Head of caudate nucleus (tissue), 42 donors: ENCODE data around the gene NOS2.
A peak's percentile ranks its signal among the peaks of the same experiment; 100 is the strongest.
"Not testable (repeated sequence)": the region's sequence is repeated elsewhere in the genome, so short reads cannot be mapped to it uniquely, and the experiment has no call there.

ENCODE experiments used
- DNase-seq, 42 donors: peaks; one replicate each; pipeline versions ENCODE4 v3.0.0 to v3.0.0-alpha.2; 2020 to 2021; ENCODE audit warnings: mixed read lengths in 7 of 42
- intact Hi-C: fragments of 100-400 bp; cut with DNase I; formaldehyde crosslinking; loops from one replicate; pipeline ENCODE4 v1.15.0; 2022

Gene NOS2

DNA sequence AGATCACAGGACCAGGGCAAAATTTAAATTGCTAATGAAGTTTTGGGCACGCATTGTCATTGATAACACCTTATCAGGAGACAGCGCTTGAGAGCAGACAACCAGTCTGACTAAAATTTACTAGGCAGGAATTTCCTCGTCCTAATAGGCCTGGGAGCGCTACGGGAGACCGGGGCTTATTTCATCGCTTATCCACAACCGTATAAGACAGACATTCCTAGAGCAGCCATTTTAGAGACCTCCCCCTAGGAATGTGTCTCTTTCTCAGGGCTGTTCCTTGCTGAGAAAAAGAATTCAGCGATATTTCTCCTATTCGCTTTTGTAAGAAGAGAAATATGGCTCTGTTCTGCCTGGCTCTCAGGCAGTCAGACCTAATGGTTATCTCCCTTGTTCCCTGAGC is 21.8 kb upstream of the NOS2 start:
- DNase-seq, intact Hi-C loops: not testable (repeated sequence)

DNA sequence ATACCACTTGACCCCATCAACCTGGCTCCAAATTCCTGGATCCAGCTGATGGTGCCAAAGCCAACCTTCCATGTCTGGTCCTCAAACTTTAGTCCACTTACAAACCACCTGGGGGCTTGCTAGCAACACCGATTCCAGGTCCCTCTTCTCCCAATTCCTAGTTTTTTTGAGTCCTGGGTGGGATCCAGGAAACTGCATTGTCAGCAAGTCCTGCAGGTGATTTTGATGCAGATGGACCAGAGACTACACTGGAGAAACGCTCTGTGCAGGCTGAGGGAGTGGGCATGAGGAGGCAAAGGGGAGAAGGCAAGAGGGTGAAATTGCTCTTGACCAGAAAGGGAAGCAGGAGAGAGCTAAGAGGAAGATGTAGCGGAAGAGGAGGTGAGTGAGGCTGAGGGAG is 21.0 kb upstream of the NOS2 start:
- DNase-seq = no peak

DNA sequence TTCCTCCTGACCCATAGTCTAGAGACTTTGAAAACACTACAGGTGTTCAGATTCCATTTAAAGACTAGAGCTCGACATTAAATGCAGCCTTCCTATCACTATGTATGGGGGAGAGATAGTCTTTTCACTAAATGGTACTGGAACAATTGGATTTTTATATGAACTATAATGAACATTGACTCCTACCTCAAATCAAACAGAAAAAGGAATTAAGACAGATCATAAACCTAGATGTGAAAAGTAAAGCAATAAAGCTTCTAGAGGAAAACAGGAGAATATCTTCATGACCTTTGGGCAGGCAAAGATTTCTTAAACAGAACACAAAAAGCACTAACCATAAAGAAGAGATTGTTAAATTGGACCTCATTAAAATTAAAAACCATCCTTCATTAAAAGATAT is 18.8 kb upstream of the NOS2 start:
- DNase-seq = no peak
- intact Hi-C loops = no loop called here

More for the DNA sequence above, 21.0 kb upstream of the NOS2 start:
- intact Hi-C loops = no loop called here

DNA sequence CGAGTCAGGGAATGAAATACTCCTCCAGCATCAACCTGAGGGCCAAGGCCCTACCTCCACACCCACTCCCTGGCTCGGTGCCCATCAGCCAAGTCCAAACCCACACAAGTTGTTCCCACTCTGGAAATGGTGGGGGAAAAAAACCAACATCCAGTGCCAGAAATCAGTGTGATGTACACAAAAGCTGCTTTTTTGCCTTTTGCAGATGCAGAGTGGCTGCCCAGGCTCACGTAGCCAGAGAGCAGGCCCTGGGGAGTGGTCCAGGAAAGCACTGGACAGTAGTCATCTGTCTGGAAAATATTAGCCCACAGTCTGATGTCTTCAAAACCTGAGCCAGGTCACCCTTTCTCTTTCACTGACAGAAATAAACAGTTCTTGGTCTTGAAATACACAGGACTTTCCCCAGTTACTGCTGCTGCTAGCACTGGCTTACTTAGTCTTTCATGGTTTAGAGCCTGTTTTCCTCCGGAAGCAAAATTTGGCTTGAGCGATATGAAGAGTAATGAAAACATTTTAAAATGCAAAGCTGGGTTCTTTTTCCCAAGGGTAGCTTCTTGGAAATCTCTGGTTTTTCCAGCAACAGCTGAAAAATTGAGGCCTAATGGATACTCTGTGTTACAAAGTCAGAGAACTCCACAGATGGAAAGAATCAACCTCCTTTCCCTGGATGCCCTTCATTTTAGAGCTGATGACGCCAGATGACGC is 18.2 kb upstream of the NOS2 start:
- no peak for DNase-seq
- intact Hi-C loops = no loop called here

DNA sequence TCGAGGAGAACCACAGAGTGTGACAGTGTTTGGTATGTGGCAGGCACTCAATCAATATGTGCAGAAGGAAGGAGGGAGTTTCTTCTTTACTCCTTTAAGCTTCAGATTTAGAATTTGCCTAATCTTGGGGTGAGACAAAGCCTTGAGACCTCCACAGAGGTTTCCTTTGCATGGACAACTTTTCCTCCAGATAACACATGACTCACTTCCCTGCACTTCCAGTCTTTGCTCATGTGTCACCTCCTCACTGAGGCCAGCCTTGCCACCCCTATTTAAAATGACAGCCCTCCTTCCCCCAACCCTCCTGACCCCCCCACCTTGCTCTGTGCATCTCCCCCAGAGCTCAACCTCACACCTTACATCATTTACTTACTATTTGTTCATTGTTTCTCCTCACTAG is 17.4 kb upstream of the NOS2 start:
- no peak for DNase-seq
- intact Hi-C loops = no loop called here

DNA sequence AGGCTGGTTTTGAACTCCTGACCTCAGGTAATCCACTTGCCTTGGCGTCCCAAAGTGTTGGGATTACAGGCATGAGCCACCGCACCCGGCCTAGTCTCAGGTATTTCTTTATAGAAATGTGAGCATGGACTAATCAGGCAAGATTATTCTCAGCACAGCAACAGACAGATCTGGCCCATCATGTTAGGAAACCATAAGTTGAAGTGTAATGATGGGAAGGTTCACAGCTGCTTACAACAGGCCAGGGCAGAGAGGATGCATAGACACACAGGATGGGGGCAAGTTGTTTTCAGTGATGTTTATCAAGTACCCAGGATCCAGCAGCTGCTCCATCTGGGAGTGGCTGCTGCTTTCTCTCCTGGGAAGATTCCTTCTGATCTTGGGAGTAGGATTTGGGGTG is 16.6 kb upstream of the NOS2 start:
- intact Hi-C loops = no loop called here
- DNase-seq = no peak

DNA sequence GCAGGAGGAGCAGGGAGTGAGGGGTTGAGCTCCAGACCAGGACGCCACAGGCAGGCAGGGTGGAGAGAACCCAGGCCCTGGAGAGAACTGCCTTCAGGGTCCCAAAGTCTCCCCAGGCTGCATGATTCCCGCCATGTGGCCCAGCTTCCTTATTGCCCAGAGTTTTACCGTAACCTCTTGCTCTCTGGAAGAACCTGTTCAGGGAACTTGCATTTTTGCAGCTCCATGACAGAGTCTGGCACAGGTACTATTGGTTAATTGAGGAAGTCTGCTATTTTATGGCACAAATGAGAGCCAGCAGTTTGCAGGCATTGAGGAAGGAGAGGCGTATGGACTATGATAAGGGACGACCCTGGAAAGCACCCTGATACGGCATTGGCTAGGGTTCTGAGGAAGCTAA is 11.6 kb upstream of the NOS2 start:
- intact Hi-C loops = no loop called here
- peak in 1 of 42 donors; percentile 3 for DNase-seq

DNA sequence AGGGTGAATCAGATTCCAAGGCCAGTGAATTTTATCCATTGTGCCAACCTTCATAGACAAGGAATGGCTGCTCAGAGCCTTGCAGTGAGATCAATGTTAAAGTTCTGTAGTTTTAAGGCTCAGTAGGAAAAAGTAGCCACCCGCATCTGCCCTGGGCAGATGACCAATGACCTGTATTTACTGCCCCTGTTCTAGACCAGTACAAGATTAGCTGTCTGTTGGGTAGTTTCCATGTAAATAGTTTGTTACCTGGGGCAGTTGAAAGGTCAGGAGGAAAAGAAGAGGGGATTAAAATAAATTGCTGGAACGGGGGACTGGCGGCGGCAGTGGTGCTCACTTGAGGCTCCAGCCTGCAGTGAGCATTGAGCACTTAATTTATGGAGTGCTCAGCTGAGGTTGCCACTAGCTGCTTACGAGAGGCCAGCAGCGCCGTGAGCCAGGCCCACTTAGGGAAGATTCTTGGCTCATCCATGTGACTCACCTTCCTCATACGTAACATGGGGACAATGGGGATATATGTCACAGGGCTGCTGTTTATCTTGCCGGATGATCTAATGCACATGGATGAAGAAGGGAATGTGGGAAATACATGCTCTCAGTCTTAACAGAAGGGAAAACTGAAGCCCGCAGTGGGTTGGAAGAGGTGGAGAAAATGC is 10.7 kb upstream of the NOS2 start:
- intact Hi-C loops = no loop called here
- DNase-seq = peak in 1 of 42 donors; percentile 8

DNA sequence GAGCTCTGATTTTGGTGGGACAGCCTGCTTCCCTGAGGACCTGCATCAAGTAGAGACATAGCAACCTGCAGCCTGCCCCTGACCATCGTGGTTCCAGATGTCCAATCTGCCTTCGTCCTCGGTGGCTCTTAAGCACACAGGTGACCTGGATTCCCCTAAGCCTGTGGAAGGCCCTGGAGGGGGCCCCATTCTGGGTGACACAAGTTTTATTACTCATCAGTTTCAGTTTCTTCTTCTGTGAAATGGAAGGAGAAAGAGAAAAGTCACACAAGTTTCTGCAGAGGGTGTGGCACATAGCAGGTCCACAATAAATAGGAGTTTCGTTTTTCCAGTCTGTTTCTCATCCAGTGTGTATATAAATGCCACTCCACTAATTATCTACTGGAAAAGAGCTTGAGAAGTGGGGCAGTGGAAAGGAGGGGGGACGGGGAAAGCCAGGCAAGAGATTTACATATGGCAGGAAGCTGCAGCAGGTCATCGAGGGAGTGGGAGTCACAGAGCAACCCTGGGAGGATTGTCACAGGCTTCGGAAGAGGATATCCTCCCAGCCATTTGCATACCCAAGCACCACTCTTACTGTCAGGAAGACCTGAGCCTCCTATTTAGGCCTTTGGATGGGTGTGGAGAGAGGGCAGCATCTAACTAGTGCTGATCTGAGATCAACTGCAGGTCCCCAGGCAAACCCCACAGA is 10.0 kb upstream of the NOS2 start:
- intact Hi-C loops = no loop called here
- peak in 1 of 42 donors; percentile 4 for DNase-seq

DNA sequence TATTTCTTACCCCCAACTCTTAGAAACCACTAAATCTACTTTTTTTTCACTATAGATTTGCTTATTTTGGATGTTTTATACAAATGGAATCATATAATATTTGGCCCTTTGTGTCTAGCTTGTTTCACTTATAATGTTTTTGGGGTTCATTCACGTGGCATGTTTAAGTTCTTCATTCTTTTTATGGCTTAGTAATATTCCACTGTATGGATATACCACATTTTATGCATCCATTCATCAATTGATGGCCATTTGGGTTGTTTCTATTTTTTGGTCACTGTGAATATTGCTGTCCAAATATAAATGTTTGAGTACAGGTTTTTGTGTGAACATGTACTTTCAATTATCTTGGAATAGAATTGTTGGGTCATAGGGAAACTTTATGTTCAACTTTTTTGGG is 9.2 kb upstream of the NOS2 start:
- intact Hi-C loops = loop anchor here (5.0 kb wide), 2 partner anchors 73 to 438 kb away; no protein-coding TSS in a partner anchor
- DNase-seq = no peak

DNA sequence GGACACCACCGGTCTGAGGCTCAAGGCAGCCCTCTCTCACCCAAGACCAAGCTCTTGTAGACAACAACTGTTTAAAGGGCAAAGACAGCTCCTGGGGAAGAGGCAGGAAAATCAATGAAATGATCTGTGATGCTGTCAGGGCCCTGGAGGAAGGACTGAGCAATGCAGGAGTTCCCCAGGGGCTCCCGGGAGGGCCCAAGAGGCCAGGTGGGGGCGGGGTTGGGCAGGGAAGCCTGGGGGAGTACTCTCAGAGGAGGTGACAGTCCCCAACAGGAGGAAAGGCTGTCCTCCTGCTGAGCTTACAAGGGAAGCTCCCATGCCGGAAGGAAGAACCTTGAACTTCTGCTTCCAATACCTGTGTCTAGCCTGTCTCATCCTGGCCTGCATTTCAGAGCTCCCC is 8.3 kb upstream of the NOS2 start:
- DNase-seq = no peak
- intact Hi-C loops = loop anchor here (5.0 kb wide), 2 partner anchors 74 to 439 kb away; no protein-coding TSS in a partner anchor

DNA sequence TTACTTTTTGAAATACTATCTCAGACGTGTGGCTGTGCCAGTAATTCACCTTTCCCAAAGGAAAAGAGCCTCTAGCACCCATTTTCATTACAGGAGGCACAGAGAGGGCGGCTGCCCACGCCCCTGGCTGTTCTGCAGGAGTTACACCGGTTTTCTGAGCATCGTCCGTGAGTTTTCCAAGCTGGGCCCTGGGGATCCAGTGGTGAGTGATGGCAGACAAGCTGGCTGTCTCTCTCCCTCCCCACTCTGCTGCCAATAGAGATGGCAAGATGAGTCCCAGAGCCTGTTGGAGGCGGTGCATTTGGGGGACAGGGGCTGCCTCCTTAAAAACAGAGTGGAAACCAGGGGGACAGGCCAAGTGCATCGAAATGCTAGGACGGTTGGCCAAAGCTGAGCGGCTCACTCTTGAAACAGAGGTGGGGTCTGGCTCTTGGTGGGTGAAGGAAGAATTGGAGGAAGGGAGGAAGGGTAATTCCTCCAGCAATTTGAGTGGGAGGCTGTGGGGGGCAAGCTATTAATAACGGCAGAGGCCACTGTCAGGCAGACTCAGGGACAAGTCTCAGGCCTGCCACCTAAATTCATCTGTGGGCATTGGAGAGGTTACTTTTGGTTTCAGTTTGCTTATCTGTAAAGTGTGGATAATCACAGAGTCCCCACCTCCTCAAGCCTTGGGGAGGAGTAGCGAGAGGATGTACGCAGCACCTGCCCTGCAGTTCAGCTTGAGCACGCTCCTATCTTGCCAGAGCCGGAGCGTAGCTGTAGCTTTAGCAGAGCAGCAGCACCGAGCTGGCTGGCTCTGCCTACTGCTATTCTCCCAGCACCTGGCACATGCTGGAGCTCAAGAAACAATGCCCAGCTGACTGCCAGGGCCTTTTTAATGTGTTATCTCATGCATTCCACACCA is 7.5 kb upstream of the NOS2 start:
- intact Hi-C loops = loop anchor here (5.0 kb wide), 2 partner anchors 74 to 439 kb away; no protein-coding TSS in a partner anchor
- DNase-seq = peak in 1 of 42 donors; percentile 26

DNA sequence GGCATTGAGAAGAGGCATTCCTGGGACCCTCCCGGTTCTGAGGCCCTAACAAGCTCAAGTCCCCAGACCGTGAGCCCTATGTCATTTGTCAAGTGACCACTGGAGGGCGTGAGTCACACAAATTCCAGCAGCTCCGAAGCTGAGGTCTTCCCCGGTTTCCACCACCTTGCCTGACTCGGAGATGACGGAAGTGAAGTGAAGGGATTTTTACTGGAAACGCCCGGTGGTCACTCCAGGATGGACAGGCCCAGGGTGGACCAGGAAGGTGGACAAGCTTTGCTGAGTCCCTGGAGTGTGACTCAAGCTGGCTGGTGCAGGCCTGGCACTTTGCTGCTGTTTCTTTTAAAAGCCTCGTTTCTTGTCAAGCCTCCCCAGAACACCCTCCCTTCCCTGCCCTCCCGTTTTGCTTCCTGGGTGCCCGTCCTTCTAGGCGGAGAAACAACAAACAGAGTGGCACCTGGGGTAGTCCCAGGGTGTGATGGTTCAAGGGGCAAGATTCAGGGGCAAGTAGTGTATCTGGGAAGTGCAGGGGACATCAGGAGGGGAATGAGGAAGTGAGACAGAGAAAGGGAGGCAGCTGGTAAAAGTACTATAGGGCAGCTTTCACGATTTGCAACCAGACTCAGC is 5.3 kb upstream of the NOS2 start:
- DNase-seq = peak; percentile 67 to 93 (median 86)
- intact Hi-C loops = loop anchor here (5.0 kb wide), 2 partner anchors 77 to 442 kb away; no protein-coding TSS in a partner anchor

DNA sequence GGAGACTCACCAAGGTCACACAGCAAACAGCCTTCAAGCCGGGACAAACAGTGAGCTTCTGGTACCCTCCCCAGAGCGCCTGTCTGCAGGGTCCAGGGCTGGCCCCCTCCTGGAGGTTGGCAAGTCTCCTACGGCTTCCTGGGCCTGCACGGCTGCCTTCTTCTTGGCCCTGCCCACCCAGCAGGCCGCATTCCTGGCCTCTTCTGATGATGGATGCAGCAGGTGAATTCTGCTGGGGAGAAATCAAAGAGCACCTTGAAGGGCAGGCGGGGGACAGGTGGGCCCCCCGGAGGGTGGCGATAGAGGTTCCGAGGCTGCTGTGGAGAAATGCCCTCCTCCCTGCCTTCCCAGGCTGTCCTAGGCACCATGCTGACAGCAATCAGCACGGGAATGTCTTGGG is 3.8 kb upstream of the NOS2 start:
- DNase-seq = no peak
- intact Hi-C loops = no loop called here

DNA sequence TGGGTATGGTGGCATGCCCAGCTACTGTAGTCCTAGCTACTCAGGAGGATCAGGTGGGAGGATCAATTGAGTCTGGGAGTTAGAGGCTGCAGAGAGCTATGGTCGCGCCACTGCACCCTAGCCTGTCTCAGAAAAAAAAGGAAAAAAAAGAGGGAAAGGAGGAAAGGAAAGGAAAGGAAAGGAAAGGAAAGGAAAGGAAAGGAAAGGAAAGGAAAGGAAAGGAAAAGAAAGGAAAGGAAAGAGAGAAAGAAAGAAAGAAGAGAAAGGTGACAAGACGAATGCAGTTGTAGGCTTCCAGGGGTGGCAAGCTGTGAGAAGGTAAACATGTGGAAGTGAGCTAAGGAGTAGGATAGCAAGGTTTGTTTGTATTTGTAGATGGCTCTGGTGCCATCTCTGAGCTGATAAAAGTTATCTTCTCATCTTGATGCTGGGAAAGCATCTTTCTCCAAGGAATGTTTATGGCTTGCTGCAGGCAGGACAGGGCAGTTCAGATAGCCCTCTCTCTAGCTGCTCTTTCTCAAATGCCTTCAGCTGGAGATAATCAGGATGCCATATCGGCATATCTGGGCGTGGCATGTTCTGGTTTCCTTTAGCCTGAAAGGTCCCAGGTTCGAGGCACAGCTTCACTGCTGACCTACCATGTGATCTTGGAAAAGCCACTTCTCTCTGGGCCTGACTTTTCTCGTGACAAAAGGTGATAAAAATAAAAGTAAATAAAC is 2.8 kb upstream of the NOS2 start:
- intact Hi-C loops = no loop called here
- no peak for DNase-seq

DNA sequence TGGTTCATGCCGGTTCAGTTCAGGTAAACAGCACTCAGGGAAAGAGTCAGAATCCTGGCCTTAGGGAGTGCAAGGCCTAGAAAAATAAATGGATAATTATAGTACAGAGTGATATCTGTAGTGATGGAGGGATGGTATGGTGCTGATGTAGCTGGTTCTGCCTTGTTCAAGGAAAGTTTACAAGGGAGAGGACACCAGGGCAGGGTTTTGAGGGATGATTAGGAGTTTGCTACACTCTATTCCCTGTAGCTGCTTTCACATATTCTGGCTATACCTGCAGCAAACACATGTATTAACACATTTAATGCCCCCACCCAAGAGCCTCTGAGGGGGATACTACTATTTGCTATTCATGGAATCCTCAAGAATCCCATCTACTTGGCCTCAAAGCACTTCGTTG is 1.7 kb upstream of the NOS2 start:
- intact Hi-C loops = no loop called here

DNA sequence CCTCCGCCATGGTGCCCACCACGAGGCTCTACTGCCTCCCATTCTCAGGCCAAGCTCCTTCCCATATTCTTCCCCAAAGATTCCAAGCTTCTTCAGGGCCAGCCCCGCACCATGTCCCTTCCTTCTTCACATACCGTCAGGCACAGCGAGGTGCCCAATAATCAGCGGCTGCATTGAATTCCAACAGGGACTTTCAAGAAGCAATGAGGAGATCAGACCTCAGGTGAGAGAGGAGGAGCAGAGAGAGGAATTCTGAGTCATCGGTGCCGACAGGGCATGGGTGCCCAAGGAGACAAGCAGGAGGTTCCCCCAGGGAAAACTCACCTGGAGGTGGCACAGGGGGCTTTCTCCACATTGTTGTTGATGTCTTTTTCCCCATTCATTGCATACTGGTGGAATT is 2.0 kb downstream of the NOS2 start:
- intact Hi-C loops = no loop called here
- no peak for DNase-seq

More for the DNA sequence above, 1.7 kb upstream of the NOS2 start:
- no peak for DNase-seq
